Mesenchymal stem cell (in vitro differentiated cells and primary cell): ENCODE results near the gene PPCDC.

Experiments
- DNase-seq: peaks from one replicate; pipeline ENCODE4 v3.0.0-alpha.2; 2013
- H2AFZ ChIP-seq: one replicate; pipeline ENCODE4 v1.6.1; 2013; ENCODE audit warnings: low read depth, mild to moderate bottlenecking, control low read depth, inconsistent platforms, low read length, moderate library complexity
- H2AK5ac ChIP-seq: 2 replicates; pipeline ENCODE4 v1.6.1; 2013; ENCODE audit warnings: low read length, moderate library complexity, mild to moderate bottlenecking, inconsistent platforms; ENCODE audit not compliant: severe bottlenecking
- H2BK120ac ChIP-seq: one replicate; pipeline ENCODE4 v1.6.1; 2013; ENCODE audit warnings: low read depth, mild to moderate bottlenecking, inconsistent platforms, low read length, moderate library complexity
- H2BK12ac ChIP-seq, 2 experiments: one replicate each; pipeline ENCODE4 v1.6.1; 2013; ENCODE audit warnings: inconsistent platforms in 2 of 2, low read length in 2 of 2, mild to moderate bottlenecking in 2 of 2, moderate library complexity in 2 of 2, control low read depth in 1 of 2
- H2BK15ac ChIP-seq: one replicate; pipeline ENCODE4 v1.6.1; 2013; ENCODE audit warnings: mild to moderate bottlenecking, low read depth, inconsistent platforms; ENCODE audit not compliant: poor library complexity, severe bottlenecking
- H2BK5ac ChIP-seq: 2 replicates; pipeline ENCODE4 v1.6.1; 2013; ENCODE audit warnings: low read depth, mild to moderate bottlenecking, low read length, control low read depth, inconsistent platforms; ENCODE audit not compliant: poor library complexity, severe bottlenecking
- H3K14ac ChIP-seq, 2 experiments: one replicate each; pipeline ENCODE4 v1.6.1; 2013; ENCODE audit warnings: inconsistent platforms in 2 of 2, low read length in 2 of 2, control low read depth in 1 of 2, mild to moderate bottlenecking in 1 of 2, moderate library complexity in 1 of 2
- H3K18ac ChIP-seq, 2 experiments: one replicate each; pipeline ENCODE4 v1.6.1; 2013; ENCODE audit warnings: inconsistent platforms in 2 of 2, low read length in 2 of 2, control low read depth in 1 of 2, low read depth in 1 of 2, mild to moderate bottlenecking in 1 of 2
- H3K23ac ChIP-seq, 2 experiments: one replicate each; pipeline ENCODE4 v1.6.1; 2013; ENCODE audit warnings: inconsistent platforms in 2 of 2, low read length in 2 of 2, mild to moderate bottlenecking in 2 of 2, moderate library complexity in 2 of 2, control low read depth in 1 of 2
- H3K27ac ChIP-seq: 2 replicates; pipeline ENCODE4 v1.5.1; 2013; ENCODE audit warnings: mild to moderate bottlenecking, moderate library complexity, low read length, control low read depth, inconsistent platforms; ENCODE audit not compliant: poor library complexity, severe bottlenecking
- H3K27me3 ChIP-seq, 2 experiments: 2 replicates each; pipeline versions ENCODE4 v1.6.1 to v1.7.0; 2013; ENCODE audit warnings: low read length in 2 of 2, mild to moderate bottlenecking in 2 of 2, moderate library complexity in 2 of 2, control low read depth in 1 of 2, inconsistent platforms in 1 of 2; ENCODE audit not compliant: control insufficient read depth in 1 of 2, insufficient read depth in 1 of 2
- H3K36me3 ChIP-seq, 2 experiments: 2 replicates each; pipeline versions ENCODE4 v1.6.1 to v1.7.0; 2013; ENCODE audit warnings: low read length in 2 of 2, control low read depth in 1 of 2, inconsistent platforms in 1 of 2, low read depth in 1 of 2, mild to moderate bottlenecking in 1 of 2; ENCODE audit not compliant: insufficient read depth in 2 of 2, control insufficient read depth in 1 of 2
- H3K4ac ChIP-seq, 2 experiments: one replicate each; pipeline ENCODE4 v1.6.1; 2013; ENCODE audit warnings: inconsistent platforms in 2 of 2, low read length in 2 of 2, mild to moderate bottlenecking in 2 of 2, moderate library complexity in 2 of 2, control low read depth in 1 of 2, low read depth in 1 of 2
- H3K4me1 ChIP-seq: 2 replicates; pipeline ENCODE4 v1.6.1; 2013; ENCODE audit warnings: low read depth, low read length, control low read depth; ENCODE audit not compliant: control insufficient read depth, insufficient read depth
- H3K4me2 ChIP-seq: 2 replicates; pipeline ENCODE4 v1.6.1; 2013; ENCODE audit warnings: low read length, mild to moderate bottlenecking, inconsistent platforms; ENCODE audit not compliant: poor library complexity, severe bottlenecking
- H3K4me3 ChIP-seq, 2 experiments: 2 replicates each; pipeline versions ENCODE4 v1.5.1 to v1.7.0; 2013; ENCODE audit warnings: low read length in 2 of 2, mild to moderate bottlenecking in 2 of 2, control low read depth in 1 of 2, low read depth in 1 of 2; ENCODE audit not compliant: insufficient read depth in 1 of 2
- H3K79me1 ChIP-seq: replicated peaks from 2 replicates; pipeline ENCODE4 v1.6.1; 2013; ENCODE audit warnings: mild to moderate bottlenecking, control low read depth, low read length, inconsistent platforms; ENCODE audit not compliant: poor library complexity, severe bottlenecking
- H3K9ac ChIP-seq: 2 replicates; pipeline ENCODE4 v1.7.0; 2013; ENCODE audit warnings: mild to moderate bottlenecking, low read length, moderate library complexity
- H3K9me3 ChIP-seq: 2 replicates; pipeline ENCODE4 v1.7.0; 2013; ENCODE audit warnings: mild to moderate bottlenecking, low read length; ENCODE audit not compliant: control insufficient read depth
- H4K8ac ChIP-seq: one replicate; pipeline ENCODE4 v1.6.1; 2013; ENCODE audit warnings: inconsistent platforms, mild to moderate bottlenecking, low read length, moderate library complexity
- H4K91ac ChIP-seq: one replicate; pipeline ENCODE4 v1.6.1; 2013; ENCODE audit warnings: mild to moderate bottlenecking, low read length, inconsistent platforms
- WGBS: methylation state at CpG from one replicate; pipeline ENCODE4 v1.1.7; 2013; ENCODE audit warnings: mixed read lengths; 5-methylcytosine and 5-hydroxymethylcytosine counted together

The PPCDC gene

DNA sequence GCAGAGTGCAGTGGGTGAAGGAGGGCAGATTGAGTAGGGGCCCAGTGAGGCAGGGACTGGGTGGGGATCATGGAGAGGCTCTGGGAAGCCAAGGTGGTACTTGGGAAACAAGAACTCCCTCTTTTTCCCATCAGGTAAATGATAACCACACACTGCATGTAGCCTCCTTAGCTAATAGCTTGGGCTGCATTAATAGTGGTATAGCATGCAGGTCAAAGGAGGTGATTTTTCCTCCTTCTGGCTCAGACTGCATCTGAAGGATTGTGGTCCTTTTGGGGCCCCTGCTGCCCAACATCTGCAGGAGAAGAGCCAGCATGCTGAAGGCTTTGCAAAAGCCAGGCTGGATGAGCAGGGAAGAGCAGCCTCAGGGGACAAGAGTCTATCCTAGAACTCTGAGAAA is 45.4 kb downstream of the PPCDC start:
- Histone ChIP-seq H2BK12ac (no peak overlapping the region), H2AFZ (no peak overlapping the region), H2BK5ac (no peak overlapping the region), H3K4ac (no peak overlapping the region), H3K18ac (no peak overlapping the region), H3K27ac (no peak overlapping the region), H4K91ac (no peak overlapping the region), H3K79me1 (no peaks in the 10 kb centered on the region), H4K8ac (no peak overlapping the region), H3K4me1 (no peaks in the 10 kb centered on the region), H3K14ac (no peak overlapping the region), H3K4me3 (no peak overlapping the region), H3K9me3 (no peaks in the 10 kb centered on the region), H3K27me3 (peaks cover 8 to 48% of the 10 kb centered on the region in 2 experiments), H3K4me2 (no peak overlapping the region), H3K36me3 (no peaks in the 10 kb centered on the region), H2BK120ac (no peak overlapping the region), H2BK15ac (no peak overlapping the region), H2AK5ac (no peak overlapping the region), H3K9ac (no peak overlapping the region), H3K23ac (no peak overlapping the region)
- DNase-seq: no peak

DNA sequence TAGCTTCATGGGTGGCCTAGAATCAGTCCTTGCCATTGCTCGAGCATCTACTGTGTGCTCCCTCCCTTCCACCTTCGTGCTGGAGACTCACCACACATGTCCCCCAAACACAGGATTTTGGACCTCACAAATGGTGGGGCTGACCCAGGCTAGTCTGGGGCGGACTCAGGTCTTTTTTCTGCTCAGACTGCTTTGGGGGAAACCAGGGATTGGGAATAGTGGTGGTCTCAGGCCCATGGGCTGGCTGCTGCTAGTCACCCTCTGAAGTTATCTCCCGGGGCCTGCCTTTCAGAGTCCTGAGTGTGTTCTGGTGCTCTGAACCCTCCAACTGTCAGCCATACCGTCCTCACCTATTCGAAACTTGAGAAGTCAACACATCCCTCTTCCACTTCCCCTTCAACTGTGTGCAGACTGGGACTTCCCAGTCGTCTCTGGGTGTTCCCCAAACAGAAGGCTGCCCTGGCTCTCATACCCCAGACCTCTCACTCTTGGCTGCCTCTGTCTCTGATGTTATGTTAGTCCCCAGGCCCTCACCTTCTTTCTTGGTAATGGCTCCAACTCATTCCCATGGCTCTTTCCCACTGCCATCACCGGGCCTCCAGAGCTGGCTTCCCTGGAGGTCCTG is 46.0 kb downstream of the PPCDC start:
- H4K8ac ChIP-seq: no peak overlapping the region

DNA sequence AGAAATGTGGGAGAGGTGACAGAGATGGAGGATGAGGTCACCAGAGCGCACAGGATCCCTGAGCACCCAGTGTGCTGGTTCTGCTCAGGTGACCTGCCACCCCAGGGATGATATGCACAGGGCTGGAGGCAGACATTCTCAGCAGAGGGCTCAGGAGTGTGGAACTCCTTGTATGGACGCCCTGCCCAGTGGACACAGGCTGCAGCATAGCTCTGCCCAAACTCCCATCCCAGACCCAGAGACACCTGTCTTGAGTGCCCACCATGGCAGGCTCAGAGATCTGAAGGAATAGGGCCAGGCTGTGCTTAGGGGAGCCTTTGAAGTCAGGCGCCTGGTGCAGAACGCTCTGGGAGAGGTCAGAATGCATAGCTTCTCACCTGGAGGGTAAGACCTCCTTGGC is 47.3 kb downstream of the PPCDC start:
- H2BK5ac ChIP-seq: no peak overlapping the region
- no peak overlapping the region for H4K91ac ChIP-seq
- no peak overlapping the region for H3K4me2 ChIP-seq
- H3K4ac ChIP-seq: no peak overlapping the region
- H2BK15ac ChIP-seq: no peak overlapping the region
- no peak overlapping the region for H2AK5ac ChIP-seq
- H3K23ac ChIP-seq: no peak overlapping the region
- H3K9ac ChIP-seq: no peak overlapping the region
- H3K14ac ChIP-seq: no peak overlapping the region
- H2BK12ac ChIP-seq: no peak overlapping the region
- H3K27me3 ChIP-seq: peaks cover 8 to 39% of the 10 kb centered on the region in 2 experiments
- no peak overlapping the region for H3K4me3 ChIP-seq
- H2AFZ ChIP-seq: no peak overlapping the region
- H3K18ac ChIP-seq: no peak overlapping the region
- no peak for DNase-seq
- H4K8ac ChIP-seq: no peak overlapping the region
- no peak overlapping the region for H3K27ac ChIP-seq
- H3K36me3 ChIP-seq: no peaks in the 10 kb centered on the region
- H3K4me1 ChIP-seq: no peaks in the 10 kb centered on the region
- peaks cover 2% of the 10 kb centered on the region for H3K9me3 ChIP-seq
- WGBS: 88% methylated on average over 4 of the region's 4 CpGs
- H3K79me1 ChIP-seq: no peaks in the 10 kb centered on the region
- H2BK120ac ChIP-seq: no peak overlapping the region

More for the DNA sequence above, 46.0 kb downstream of the PPCDC start:
- Histone ChIP-seq H3K9me3 (no peaks in the 10 kb centered on the region), H3K27me3 (peaks cover 8 to 46% of the 10 kb centered on the region in 2 experiments), H3K18ac (no peak overlapping the region), H3K79me1 (no peaks in the 10 kb centered on the region), H4K91ac (no peak overlapping the region), H3K23ac (no peak overlapping the region), H3K27ac (no peak overlapping the region), H2BK12ac (no peak overlapping the region), H2BK5ac (no peak overlapping the region), H3K4ac (no peak overlapping the region), H3K14ac (no peak overlapping the region), H2BK120ac (no peak overlapping the region), H3K4me3 (no peak overlapping the region), H3K4me1 (no peaks in the 10 kb centered on the region), H3K4me2 (no peak overlapping the region), H3K9ac (no peak overlapping the region), H2AFZ (no peak overlapping the region), H2AK5ac (no peak overlapping the region), H3K36me3 (no peaks in the 10 kb centered on the region), H2BK15ac (no peak overlapping the region)
- no peak for DNase-seq
- 80% methylated on average over 8 of the region's 8 CpGs for WGBS

DNA sequence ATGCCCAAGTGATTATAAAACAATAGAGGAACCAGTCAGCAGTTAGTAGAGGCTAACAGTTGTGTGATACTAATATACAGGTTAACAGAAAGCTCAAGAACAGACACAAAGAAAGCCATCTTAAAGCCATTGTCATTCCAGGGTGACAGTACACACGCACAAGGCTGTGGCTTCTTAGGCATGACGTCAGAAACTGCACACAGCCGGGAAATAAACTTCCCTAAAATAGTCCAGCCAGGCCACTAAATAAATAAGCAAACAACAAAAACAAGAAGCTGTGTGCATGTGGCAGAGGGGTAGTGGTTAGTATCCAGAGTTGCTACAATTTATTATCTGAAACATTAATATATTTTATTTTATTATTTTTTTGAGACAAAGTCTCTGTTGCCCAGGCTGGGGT is 49.8 kb downstream of the PPCDC start:
- no peak overlapping the region for H2BK12ac ChIP-seq
- no peaks in the 10 kb centered on the region for H3K36me3 ChIP-seq
- no peak overlapping the region for H3K23ac ChIP-seq
- H3K18ac ChIP-seq: no peak overlapping the region
- H3K4ac ChIP-seq: no peak overlapping the region
- H2BK15ac ChIP-seq: no peak overlapping the region
- no peak overlapping the region for H4K91ac ChIP-seq
- peaks cover 8 to 38% of the 10 kb centered on the region in 2 experiments for H3K27me3 ChIP-seq
- H3K9ac ChIP-seq: no peak overlapping the region
- no peak overlapping the region for H2BK120ac ChIP-seq
- peaks cover 13% of the 10 kb centered on the region for H3K9me3 ChIP-seq
- H3K27ac ChIP-seq: no peak overlapping the region
- H3K4me3 ChIP-seq: no peak overlapping the region
- no peaks in the 10 kb centered on the region for H3K4me1 ChIP-seq
- no peak overlapping the region for H2BK5ac ChIP-seq
- no peak overlapping the region for H3K14ac ChIP-seq
- no peak overlapping the region for H3K4me2 ChIP-seq
- WGBS: 61% methylated on average over 2 of the region's 3 CpGs
- H4K8ac ChIP-seq: no peak overlapping the region
- H2AK5ac ChIP-seq: no peak overlapping the region
- H3K79me1 ChIP-seq: no peaks in the 10 kb centered on the region
- no peak for DNase-seq
- H2AFZ ChIP-seq: no peak overlapping the region
